HG03280 (cell line): ENCODE measurements around the gene SLC7A10.
"Not testable (repeated sequence)": the region's sequence is repeated elsewhere in the genome, so short reads cannot be mapped to it uniquely, and the experiment has no call there.

Source experiments
- ATAC-seq: cut with Tn5 transposase; IDR thresholded peaks from one replicate; pipeline ENCODE4 v1.9.1; 2021; ENCODE audit warnings: mild to moderate bottlenecking, moderate library complexity; ENCODE audit not compliant: unreplicated experiment

The SLC7A10 gene

DNA sequence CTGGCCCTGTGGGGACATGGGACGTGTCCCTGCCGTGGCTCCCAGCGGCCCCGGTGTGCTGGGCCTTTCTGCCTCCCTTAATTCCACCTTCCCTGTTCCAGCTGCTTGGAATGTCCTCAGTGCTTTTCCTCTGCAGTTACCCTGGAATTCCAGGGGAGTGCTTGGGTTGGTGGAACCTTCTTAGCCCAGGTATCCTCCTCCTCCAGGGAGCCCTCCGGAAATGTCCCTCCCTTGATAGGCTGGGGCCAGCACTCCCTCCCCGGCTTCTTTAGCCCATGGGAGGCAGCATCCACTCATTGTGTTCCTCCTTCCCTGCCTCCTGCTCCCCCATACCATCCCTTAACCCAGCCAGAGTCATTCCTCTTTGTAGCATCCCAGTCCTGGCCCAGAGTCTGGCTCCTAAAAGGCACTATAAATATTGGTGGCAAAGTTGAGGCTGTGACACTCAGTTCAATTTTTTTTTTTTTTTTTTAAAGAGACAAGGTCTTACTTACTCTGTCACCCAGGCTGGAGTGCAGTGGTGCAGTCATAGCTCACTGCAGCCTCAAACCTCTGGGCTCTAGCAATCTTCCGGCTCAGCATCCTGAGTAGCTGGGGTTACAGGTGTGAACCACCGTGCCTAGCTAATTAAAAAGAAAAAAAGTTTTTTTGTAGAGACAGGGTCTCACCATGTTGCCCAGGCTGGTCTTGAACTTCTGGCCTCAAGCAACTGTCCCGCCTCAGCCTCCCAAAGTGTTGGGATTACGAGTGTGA, 13.7 kb upstream of the SLC7A10 start:
- no peak for ATAC-seq

DNA sequence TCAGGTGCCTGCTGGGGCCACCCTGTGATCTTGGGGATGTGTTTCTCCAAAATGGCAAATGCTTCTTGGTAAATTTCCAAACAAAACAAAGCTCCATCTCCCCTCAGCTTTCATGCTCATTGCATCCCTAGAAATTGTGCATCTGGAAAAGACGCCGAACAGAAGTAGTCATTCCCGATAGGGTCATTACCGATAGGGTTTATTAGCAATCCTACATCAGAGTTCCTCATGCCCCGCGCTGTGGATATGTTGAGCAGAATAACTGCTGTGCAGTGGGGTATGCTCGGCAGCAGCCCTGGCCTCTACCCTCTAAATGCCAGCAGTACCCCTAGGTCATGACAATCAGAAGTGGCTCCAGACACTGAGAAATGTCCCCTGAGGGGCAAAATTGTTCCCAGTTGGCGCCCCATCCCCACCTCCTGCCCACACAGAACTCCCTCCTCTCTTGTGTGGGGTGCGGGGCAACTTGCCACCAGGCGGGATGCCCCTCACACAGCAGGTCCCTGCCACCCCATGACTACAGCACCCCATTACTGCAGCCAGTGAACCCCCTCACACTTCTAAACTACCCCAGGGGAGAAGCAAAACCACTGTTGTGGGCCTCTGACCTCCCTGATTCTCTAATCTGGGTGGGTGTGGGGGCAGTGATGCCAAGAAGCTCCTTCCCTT, 13.0 kb upstream of the SLC7A10 start:
- ATAC-seq = no peak

DNA sequence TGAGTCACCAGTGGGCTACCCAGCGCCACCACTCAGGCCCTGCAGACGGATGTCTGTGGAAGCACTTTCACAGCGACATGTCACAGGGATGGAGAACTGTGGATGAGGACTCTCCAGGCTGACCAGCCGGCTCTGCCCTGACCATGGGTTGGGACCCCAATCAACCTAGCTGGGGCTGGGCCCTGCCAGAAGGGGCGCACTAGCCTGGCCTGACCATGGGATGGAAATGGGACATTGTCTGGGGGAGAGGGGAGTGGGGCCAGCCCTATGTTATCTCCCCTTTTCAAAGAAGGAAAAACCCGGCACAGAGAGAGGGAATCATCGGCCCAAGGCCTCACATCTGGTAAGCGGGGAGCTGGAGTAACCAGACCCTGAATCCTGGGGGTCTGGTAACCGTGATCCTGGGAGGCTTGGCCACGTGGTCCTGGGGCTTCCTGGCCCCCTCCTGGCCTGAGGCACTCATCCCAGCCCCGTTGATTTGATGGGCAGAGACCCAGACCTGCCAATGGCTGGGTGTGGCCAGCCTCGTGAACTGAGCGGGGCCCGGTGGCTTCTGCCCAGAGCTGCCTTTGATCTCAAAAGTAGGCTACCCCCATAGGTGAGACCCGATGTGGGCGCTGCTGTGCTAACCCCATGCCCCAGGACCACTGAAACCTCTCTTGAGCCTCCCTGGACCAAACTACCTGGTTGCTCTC, 11.2 kb upstream of the SLC7A10 start:
- ATAC-seq = no peak

DNA sequence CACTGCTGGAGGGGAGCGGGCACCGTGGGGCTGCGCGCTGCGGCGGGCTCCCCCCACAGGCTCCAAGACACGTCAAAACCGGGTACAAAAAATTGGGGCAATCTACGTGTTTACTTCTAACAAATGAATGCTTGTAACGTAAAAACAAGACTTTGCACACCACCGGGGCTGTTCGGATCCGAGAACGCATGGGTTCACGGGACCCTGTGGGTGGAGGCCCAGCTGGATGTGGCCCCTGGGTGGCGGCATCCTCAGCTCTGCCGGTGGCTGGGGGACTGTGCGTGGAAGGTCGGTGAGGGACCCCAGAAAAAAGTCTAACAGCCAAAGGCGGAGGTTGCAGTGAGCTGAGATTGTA, 10.3 kb upstream of the SLC7A10 start:
- ATAC-seq = peak; percentile 2

DNA sequence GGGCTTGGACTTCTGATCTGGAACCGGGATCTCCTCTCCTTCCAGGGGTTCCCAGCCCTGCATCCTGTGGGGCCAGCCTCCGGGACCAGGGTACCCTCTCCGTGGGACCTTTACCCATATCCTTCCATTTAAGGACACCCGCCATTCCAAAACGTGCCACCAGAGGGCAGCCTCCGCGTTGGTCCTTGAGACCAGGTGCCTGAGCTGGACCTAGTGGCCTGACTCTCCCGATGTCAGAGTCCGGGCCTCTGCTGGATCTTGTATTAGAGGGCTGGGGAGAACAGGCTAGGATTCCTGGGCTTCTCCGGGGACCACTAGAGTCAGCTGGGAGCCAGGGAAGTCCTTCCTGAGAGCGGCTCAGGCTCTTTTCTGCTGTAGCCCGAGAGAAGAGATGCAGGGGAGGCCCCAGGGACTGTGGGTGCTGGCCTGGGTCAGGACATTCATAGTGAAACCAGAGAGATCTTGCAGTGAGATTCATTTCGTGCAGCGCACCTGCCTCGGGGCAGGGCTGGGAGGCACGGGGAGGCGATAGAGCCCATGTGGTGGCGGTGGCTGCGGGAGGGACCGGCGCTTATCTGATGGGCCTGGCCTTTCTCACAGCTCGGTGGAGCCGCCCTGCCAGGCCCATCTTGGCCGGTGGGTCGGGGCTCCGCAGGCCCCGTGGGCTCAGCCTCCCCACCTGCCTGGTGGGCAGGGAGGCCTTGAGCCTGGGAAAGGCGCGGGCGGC, 9.8 kb upstream of the SLC7A10 start:
- ATAC-seq = peak; percentile 87

DNA sequence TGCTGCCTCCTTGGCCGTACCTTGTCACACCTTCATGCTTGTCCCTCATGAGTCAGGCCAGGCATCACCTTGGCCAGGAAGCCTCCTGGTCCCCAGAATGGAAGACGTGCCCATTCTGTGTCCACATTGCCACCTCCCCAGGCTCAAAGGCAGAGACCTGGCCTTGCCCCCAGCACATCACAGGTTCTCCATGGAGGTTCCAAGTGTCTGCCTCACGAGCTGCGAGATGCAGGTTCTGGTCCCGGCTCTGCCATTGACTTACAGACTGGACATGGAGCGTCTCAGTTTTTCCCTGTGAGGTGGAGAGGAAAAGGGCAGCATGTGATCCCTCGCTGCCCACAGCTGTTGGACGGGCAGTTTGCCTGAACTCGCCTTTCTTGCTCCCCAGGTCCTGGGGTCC, 9.1 kb upstream of the SLC7A10 start:
- ATAC-seq = no peak

DNA sequence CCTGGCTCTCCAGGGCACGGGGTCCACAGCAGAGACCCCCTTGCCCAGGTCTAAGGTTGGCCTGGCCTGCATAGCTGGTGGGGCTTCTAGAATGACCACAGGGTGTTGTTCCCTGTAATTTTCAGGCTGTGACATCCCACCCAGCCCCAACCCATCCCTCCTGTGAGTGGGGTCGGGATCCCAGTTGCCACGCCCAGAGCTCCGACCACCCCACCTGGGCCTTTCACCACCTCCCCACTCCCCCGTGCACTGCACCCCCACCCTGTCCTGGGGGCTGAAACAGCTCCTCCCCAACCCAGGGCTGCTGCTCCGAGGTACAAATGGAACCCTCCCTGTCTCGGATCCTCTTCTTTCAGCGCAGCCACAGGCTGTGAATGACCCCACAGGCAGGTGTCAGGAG, 8.4 kb upstream of the SLC7A10 start:
- no peak for ATAC-seq

DNA sequence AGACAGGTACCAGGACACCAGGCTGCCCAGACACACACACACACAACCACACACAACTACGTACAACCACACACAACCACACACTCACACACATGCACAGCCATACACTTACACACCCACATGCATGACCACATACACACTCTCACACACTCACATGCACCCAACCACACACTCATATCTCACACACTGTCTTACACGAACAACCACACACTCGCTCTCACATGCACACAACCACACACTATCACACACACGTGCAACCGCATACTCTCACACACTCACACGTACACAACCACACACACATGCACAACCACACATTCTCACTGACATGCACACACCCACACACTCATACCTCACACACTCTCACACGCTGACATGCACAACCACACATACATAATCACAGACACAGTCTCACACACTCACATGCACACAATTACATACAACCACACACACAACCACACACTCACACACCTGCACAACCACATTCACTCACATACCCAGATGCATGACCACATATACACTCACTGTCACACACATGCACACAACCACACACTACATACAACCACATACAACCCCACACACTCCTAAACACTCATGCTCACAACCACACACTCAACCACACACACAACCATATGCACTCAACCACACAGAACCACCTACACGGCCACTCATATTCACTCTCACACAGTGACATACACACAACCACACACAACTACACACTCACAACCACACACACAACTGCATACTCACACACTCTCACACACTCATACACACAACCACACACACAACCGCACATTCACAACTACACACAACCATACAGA, 7.6 kb upstream of the SLC7A10 start:
- ATAC-seq = no peak

DNA sequence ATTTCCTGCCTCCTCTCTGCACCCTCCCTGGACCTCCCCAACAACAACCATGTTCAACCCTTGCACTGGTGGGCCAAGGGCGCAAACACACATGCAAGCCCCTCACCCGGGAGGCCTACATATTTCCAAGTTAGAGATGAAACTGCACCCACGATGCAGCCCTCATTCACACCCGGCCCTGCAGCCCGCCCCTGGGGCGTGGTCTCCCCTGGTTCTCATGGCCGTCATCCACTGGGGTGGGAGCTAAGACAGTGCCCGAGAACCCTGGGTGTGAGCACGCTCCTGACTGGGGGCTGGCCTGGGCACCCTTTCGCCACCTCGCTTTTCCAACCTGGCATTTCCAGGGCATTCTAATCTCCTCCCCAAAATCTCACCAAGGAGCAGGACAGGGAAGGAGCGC, 7.0 kb upstream of the SLC7A10 start:
- ATAC-seq = no peak

DNA sequence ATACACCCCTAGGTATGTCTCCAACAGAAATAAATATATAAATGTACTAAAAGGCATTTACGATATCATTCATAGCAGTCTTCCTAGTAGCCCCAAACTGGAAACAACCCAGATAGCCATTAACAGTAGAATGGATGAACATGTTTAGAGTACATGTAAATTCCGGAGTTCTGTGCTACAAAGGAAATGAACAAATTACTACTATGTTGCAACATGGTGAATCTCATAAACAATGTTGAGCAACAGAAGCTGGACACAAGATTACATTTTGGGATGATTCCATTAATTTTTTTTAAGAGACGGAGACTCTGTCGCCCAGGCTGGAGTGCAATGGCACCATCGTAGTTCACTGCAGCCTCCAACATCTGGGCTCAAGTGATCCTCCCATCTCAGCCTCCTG, 5.9 kb upstream of the SLC7A10 start:
- ATAC-seq = no peak

DNA sequence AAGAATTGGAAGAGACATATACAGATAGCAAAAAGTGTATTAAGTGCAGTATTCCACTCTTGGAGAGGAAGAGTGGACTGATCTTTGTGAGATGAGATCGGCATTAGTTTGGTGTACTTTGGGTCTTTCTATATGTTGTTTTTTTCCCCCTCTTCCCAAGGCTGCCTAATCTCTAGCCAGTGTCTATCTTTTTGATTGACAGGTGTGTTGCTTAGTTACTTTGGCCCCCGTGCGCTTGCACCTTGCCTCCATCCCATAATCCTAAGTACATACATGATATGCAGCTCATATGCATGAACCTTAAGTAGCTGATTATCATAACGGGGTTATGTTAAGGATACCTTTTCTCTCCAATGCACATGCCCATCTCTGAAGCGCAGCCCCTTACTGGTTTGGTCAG, 4.3 kb upstream of the SLC7A10 start:
- no peak for ATAC-seq

DNA sequence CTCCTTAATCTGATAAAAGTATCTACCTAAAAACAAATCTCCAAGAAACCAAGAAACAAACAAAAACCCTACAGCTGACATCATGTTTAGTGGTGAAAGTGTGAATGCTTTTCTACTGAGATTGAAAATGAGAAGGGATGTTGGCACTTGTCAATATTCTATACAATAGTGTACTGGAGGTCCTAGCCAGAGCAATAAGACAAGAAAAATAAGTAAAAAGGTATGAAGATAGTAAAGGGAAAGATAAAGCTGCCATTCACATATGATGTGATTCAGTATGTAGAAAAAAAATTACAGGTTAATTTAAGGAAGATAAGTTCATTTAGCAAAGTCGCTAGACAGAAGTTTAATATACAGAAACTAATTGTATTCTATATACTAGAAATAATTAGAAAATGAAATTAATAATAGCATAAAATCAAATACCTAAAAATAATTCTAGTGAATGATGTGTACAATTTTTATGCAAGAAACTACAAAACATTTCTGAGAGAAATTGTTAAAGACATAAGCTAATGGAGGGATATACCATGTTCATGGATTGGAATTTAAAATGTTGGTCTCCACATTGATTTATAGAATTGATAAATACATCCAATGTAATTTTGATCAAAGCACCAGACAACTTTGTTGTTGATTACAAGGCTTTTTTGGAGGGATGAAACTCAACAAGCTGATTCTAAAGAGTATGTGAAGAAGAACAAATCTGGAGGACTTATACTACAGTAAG, 2.4 kb upstream of the SLC7A10 start:
- ATAC-seq = no peak

DNA sequence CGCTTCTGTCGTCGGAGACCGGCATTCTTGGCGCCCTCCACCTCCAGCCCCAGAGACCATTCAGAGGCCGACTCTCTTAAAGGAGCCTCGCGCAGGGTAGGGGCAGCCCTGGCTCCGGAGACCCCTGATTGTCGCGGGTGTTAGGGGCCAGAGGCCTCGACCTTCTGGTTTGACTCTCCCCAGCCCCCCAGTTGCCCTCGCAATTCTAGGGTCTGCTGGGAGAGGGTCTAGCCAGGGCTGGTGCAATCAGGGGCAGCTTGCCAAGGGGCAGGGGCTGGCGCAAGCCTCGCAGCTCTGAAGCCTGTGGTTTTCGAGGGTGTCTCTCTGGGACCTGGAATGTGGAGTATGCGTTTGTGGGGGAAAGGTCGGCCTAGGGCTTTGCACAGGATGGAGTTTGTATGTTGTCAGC, 1.6 kb upstream of the SLC7A10 start:
- ATAC-seq = no peak

DNA sequence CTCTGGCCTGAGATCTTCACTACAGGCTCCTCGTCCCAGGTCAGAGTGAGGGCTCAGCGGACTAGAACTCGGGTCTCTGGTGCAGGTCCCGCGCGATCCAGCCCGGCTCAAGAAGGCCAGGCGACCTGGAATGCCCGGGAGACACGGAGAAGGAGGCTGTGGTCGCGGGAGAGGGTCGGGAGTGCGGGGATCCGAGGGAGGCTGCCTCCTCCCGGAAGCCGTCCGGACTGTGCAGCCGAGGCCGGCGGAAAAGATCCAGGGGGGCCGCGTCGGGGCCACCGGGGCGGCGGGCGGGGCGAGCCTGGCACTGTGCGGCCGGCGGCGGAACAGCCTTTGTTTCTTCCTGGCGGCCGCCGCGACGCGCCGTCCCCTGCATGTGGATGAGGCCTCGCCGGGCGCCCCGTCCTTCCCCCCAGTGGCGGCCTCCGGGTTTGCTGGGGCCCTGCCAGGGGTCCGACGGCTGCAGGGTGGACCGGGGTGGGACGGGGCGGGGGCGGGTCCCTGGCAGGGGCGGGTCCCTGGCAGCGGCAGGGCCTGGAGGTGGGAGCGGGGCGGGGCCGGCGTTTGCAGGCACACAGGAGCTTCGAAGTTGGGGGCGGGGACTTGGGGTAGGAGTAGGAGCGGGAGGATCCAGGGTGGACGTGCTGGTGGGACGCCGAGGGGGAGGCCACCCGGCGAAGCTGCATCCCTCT, 1.0 kb upstream of the SLC7A10 start:
- ATAC-seq = no peak

DNA sequence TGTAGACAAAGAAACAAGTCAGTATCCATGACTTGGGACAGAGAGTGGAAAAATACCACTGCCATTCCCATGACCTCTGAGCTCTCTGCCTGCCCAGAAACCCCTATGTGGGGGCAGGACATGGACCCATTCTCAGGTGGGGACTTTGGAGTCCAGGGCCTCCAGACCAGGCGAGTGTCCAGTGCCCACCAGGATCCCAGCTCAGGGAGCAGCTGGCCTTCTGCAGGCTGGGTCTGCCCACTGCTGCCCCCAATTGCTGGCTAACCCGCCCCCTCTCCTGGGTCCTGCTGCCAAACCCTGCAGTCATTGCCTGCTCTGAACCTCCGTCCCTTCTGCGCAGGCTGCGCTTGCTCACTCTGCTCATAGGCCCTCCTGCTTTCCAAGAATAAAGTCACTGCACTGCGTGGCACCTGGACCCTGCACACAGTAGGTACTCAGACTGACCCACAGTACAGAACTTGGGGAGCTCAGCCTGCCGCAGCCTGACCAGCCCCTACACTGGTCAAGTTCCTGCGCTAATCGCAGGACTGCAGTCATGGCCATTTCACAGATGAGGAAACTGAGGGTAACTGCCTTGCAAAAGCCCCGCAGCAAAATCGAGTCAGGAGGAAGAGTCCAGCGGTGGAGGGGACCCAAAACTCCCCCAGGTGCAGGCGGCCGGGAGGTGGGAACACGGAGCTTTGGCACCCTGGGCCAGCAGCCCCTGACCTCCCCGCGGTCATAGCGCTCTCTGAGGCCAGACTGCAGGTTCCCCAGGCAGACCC, 774 bp downstream of the SLC7A10 start:
- ATAC-seq = no peak

DNA sequence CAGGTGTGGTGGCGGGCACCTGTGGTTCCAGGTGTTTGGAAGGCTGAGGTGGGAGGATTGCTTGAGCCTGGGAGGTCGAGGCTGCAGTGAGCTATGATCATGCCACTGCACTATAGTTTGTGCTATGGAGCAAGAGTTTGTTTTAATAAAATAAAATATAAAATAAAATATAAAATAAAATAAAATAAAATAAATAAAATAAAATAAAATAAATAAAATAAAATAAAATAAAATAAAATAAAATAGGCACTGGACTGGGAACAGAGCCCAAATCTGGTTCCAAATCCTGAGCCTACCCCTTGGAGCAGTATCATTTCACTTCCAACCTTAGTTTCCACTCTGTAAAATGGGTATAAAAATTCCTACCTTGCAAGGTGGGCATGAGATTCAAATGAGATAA, 3.4 kb downstream of the SLC7A10 start:
- not testable (repeated sequence) for ATAC-seq

DNA sequence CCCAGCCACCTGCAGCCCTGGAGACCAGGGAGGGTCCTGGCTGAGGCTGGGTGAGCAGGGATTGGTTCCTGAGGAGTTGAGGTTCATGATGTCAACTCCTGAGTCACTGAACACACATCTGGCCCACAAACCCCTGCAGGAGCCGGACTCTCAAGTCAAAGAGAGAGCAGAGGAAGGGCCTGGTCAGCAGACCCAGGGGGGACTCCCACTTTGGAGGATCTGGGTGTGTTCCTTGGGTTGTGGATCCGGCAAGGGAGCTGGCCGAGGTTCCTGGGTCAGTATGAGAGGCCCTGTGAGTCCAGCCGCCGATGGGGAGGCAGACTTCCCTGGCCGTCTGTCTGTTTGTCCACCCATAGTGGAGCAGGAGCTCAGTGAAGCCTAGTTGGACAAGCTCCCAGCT, 4.0 kb downstream of the SLC7A10 start:
- ATAC-seq = no peak

DNA sequence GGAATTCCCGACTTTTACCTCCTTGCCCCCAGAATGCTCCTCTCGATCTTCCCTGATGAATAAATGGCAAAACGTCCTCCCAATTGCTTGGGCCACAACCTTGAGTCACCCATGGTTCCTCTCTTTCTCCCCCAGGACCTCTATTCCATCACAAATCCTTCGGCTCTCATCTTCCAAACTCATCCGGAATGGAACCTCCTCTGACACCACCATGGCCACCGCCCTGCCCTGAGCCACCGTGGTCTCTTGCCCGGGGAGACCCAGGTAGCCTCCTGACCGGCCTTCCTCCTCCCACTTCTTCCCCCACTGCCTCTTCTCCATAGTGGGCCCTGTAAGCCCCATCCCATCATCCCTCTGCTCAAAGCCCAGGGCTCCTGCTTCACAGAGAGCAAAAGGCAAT, 4.9 kb downstream of the SLC7A10 start:
- ATAC-seq = no peak

DNA sequence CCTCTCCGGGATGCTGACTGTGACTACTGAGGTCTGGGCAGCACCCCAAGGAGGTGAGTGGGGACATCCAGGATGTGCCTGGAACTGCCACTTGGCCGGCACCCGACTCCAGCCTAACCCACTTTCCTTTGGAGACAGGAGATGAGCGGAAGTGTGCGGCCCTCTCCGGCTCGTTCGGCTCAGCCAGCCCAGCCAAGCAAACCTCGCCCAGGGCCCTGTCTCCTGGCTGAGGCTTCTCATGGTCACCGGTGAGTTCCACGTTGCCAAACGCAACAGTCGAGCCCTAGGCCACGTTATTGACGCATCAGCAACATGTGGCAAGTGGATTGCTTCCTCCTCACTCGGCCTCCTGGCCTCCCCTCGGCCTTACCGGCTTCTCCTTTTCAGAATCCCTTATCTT, 5.5 kb downstream of the SLC7A10 start:
- no peak for ATAC-seq
